SH-SY5Y (cell line): ENCODE results near the gene HOXC12.

Experiments used
- GATA2 ChIP-seq: IDR thresholded peaks from 2 replicates; pipeline ENCODE4 v1.6.1; 2011; ENCODE audit warnings: mild to moderate bottlenecking, low read depth, low read length
- GATA3 ChIP-seq: IDR thresholded peaks from 2 replicates; pipeline ENCODE4 v1.6.1; 2011; ENCODE audit warnings: low read depth, mild to moderate bottlenecking, low read length, moderate library complexity

GRCh38 chr12:53981634-53982565 is 27.2 kb downstream of the HOXC12 start:
- no peak for TF ChIP-seq GATA3
- TF ChIP-seq GATA2 = no peak
